ENCODE measurements around the gene ARNT2.

The ARNT2 gene

DNA sequence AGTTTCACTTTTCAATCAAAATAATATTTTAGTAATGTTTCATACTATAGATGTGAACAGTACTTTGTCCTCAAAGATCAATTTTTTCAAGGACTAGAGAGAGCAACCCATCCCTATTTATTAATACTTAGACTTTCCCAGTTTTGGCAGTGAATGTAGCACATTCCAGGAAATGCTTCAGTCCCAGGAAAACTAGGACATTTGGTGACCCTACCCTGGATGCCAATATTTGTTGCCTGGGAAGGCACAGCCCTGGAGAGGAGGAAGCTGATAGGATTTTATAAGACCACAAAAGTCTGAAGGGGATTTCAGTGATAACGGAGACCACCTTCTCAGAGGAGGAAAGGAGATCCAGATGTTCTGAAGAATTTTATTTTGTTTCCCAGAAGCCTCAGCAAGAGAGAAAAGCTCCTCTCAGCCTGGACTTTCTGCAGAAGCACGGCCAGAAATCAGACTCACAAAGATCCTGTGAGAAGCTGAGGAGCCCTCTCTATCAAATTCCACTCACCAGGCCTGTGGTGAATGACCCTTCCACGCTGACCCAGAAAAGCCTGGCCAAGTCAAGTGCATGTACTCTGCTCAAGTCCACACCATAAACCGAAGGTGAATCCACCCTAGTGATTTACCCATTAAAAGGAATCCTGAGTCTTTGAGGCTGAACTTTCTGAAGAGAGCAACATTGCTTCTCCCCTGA, 203.3 kb downstream of the ARNT2 start:
- H3K9me3 Mint-ChIP-seq, result no peaks in the 10 kb centered on the region
- no peak overlapping the region for H3K4me3 Mint-ChIP-seq
- H3K27ac Mint-ChIP-seq, result no peak overlapping the region
- H3K36me3 Mint-ChIP-seq, result no peaks in the 10 kb centered on the region
- no peaks in the 10 kb centered on the region for H3K27me3 Mint-ChIP-seq
- ATAC-seq (ENCODE audit: low read depth) (no peak), DNase-seq (ENCODE audit: low spot score in 2 of 2) (no peak)
- H3K4me1 Mint-ChIP-seq, result no peaks in the 10 kb centered on the region

DNA sequence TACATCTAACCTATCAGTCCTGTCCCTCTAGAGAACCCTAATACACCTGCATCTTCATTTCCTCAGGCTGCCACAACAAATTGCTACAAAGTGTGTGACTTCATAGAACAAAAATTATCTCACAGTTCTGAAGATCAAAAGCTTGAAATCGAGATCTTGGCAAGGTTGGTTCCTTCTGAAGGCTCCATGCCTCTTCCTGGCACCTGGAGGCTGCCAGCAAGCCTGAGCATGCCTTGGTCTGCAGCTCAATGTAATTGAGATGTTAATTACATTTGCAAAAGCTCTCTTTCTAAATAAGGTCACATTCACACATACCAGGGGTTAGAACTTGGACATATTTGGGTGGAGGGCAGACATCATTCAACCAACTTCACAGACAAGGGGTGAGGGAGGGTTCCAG, 204.5 kb downstream of the ARNT2 start:
- no peaks in the 10 kb centered on the region for H3K9me3 Mint-ChIP-seq
- H3K27ac Mint-ChIP-seq, result no peak overlapping the region
- H3K36me3 Mint-ChIP-seq, result no peaks in the 10 kb centered on the region
- H3K4me3 Mint-ChIP-seq, result no peak overlapping the region
- H3K4me1 Mint-ChIP-seq, result no peaks in the 10 kb centered on the region
- ATAC-seq (ENCODE audit: low read depth) (no peak), DNase-seq (ENCODE audit: low spot score in 2 of 2) (no peak)
- no peaks in the 10 kb centered on the region for H3K27me3 Mint-ChIP-seq

DNA sequence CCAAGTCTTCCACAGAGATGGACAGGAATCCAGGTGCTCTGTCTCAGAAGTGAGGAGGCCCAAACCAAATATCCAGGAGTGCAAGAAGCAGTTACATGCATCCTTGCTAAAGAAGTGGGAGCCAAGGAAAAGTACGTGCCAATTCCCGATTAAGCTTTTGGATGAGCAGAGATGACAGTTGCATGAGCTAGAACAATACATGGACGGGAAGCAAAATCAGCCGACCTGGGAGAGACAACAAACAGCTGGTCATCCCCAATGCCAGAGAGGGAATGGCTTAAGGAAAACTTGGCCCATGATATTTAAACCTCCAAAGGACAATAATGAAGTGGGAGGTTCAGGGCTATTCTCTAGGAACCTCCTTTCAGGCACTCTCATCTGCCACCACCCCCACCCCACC, 204.9 kb downstream of the ARNT2 start:
- ATAC-seq (ENCODE audit: low read depth) (no peak), DNase-seq (ENCODE audit: low spot score in 2 of 2) (no peak)
- Mint-ChIP-seq H3K27ac (no peak overlapping the region), H3K4me3 (no peak overlapping the region), H3K36me3 (no peaks in the 10 kb centered on the region), H3K27me3 (no peaks in the 10 kb centered on the region), H3K4me1 (no peaks in the 10 kb centered on the region), H3K9me3 (no peaks in the 10 kb centered on the region)

DNA sequence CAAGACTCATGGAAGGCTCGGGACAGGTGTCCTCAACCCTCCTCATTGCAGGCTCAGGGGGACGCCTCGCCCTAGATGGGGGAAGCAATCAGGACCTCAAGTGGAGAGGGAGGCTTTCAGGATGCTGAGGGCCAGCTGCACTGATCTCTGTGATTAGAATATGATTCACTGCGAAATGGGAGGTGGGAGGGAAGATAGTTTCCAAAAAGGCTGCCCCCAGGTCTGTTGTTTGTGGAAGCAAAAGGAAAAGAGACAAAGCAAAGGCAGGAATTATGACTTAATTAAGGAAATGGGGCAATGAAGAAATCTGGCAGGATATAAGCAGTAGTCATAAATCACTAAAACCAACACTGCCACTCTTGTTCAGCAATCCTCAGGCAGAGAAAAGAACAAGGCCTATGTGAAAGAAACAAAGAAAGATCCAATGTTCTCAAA, 205.3 kb downstream of the ARNT2 start:
- H3K9me3 Mint-ChIP-seq, result no peaks in the 10 kb centered on the region
- H3K4me1 Mint-ChIP-seq, result no peaks in the 10 kb centered on the region
- no peak overlapping the region for H3K4me3 Mint-ChIP-seq
- ATAC-seq (ENCODE audit: low read depth) (no peak), DNase-seq (ENCODE audit: low spot score in 2 of 2) (no peak)
- H3K27ac Mint-ChIP-seq, result no peak overlapping the region
- H3K27me3 Mint-ChIP-seq, result peaks cover under 1% of the 10 kb centered on the region
- H3K36me3 Mint-ChIP-seq, result no peaks in the 10 kb centered on the region

DNA sequence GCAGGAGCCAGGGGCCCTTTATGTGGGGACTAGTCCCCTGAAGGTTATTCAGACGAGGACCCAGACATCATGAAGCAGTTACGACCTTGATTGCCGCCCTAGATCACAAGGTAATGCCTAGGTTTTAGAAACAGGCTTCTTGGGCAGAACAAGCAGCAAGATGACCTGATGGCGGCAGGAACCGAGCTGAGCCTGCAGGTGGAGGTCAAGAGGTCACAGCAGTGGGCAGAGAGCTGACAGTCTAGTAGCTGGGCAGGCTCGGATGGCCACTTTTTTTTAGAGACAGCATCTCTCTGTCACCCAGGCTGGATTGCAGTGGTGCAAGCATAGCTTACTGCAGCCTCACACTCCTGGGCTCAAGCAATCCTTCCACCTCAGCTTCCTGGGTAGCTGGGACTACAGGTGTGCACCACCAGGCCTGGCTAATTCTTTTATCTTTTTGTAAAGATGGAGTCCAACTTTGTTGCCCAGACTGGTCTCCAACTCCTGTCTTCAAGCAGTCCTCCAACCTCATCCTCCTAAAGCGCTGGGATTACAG, 207.4 kb downstream of the ARNT2 start:
- peaks cover 4% of the 10 kb centered on the region for H3K9me3 Mint-ChIP-seq
- H3K4me3 Mint-ChIP-seq, result no peak overlapping the region
- no peaks in the 10 kb centered on the region for H3K36me3 Mint-ChIP-seq
- H3K27ac Mint-ChIP-seq, result no peak overlapping the region
- H3K27me3 Mint-ChIP-seq, result peaks cover 11% of the 10 kb centered on the region
- no peak for ATAC-seq (ENCODE audit: low read depth)
- H3K4me1 Mint-ChIP-seq, result no peaks in the 10 kb centered on the region
- DNase-seq (ENCODE audit: low spot score in 2 of 2), result no peak

DNA sequence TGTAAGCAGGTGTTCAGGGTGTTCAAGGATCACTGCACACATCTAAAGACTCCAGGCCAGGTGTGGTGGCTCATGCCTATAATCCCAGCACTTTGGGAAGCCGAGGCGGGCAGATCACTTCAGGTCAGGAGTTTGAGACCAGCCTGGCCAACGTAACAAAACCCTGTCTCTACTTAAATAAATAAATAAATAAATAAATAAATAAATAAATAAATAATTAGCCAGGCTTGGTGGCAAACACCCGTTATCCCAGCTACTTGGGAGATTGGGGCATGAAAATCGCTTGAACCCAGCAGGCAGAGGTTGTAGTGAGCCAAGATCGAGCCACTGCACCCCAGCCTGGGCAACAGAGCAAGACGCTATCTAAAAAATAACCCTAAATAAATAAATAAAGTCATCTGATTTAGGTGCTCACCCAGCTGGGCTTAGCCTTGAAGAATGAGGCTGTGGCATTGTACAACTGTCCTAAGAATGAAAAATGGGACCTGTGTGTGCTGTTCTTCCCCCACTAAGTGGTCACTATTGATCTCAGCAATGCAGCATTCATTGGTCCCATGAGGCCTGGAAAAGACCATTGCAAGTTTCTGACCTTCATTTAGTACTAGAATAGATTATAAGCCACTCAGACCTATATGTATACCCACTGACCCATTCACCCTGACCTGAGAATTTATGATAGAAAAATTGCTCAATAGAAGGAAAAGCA, 208.1 kb downstream of the ARNT2 start:
- DNase-seq (ENCODE audit: low spot score in 2 of 2) (no peak), ATAC-seq (ENCODE audit: low read depth) (no peak)
- Mint-ChIP-seq H3K9me3 (peaks cover 4% of the 10 kb centered on the region), H3K4me1 (no peaks in the 10 kb centered on the region), H3K4me3 (no peak overlapping the region), H3K36me3 (no peaks in the 10 kb centered on the region), H3K27ac (no peak overlapping the region), H3K27me3 (peaks cover 14% of the 10 kb centered on the region)

GRCh38 chr15:80613762-80614365, 209.7 kb downstream of the ARNT2 start:
- H3K4me3 Mint-ChIP-seq, result no peak overlapping the region

DNA sequence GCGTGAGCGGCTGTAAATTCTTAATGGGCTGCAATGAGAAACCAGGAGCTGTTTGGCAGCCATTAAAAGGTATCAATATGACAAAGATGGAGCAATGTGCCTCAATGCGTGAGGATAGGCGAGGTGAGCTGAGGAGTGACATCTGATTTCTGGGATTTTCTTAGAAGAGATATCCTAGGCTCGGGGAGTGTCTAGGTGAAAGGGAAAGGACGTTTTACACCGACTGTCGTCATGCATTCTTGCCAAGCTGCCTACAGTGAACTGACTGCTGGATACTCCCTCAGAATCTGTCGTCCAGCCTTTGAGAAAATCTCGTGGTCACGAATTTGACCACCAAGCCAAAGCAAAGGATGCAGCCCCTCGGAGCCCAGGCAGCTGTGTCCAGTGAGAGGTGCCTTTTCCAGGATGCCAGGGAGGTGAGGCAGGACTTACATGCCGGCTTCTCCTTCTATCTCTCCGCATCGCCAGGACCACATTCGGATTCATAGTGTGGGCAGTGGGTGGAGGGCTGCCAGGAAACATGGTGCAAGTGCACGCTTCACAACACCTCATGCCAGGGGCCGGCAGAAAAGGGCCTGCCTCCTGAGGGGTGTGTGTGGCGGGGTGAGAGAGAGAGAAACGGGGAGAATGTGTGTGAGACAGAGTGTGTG, 210.7 kb downstream of the ARNT2 start:
- ATAC-seq (ENCODE audit: low read depth) (no peak), DNase-seq (ENCODE audit: low spot score in 2 of 2) (no peak)
- H3K27me3 Mint-ChIP-seq, result peaks cover 24% of the 10 kb centered on the region
- H3K4me1 Mint-ChIP-seq, result no peaks in the 10 kb centered on the region
- peaks cover 4% of the 10 kb centered on the region for H3K9me3 Mint-ChIP-seq
- no peaks in the 10 kb centered on the region for H3K36me3 Mint-ChIP-seq
- H3K27ac Mint-ChIP-seq, result no peak overlapping the region
- H3K4me3 Mint-ChIP-seq, result no peak overlapping the region

More at GRCh38 chr15:80613762-80614365, 209.7 kb downstream of the ARNT2 start:
- ATAC-seq (ENCODE audit: low read depth) (no peak), DNase-seq (ENCODE audit: low spot score in 2 of 2) (no peak)
- H3K4me1 Mint-ChIP-seq, result no peaks in the 10 kb centered on the region
- H3K27me3 Mint-ChIP-seq, result peaks cover 21% of the 10 kb centered on the region
- no peak overlapping the region for H3K27ac Mint-ChIP-seq
- peaks cover 4% of the 10 kb centered on the region for H3K9me3 Mint-ChIP-seq
- no peaks in the 10 kb centered on the region for H3K36me3 Mint-ChIP-seq

GRCh38 chr15:80615361-80615736, 211.2 kb downstream of the ARNT2 start:
- Mint-ChIP-seq H3K4me3 (no peak overlapping the region), H3K36me3 (no peaks in the 10 kb centered on the region), H3K9me3 (peaks cover 4% of the 10 kb centered on the region), H3K27ac (no peak overlapping the region), H3K4me1 (no peaks in the 10 kb centered on the region), H3K27me3 (peaks cover 24% of the 10 kb centered on the region)
- DNase-seq (ENCODE audit: low spot score in 2 of 2) (no peak), ATAC-seq (ENCODE audit: low read depth) (no peak)

DNA sequence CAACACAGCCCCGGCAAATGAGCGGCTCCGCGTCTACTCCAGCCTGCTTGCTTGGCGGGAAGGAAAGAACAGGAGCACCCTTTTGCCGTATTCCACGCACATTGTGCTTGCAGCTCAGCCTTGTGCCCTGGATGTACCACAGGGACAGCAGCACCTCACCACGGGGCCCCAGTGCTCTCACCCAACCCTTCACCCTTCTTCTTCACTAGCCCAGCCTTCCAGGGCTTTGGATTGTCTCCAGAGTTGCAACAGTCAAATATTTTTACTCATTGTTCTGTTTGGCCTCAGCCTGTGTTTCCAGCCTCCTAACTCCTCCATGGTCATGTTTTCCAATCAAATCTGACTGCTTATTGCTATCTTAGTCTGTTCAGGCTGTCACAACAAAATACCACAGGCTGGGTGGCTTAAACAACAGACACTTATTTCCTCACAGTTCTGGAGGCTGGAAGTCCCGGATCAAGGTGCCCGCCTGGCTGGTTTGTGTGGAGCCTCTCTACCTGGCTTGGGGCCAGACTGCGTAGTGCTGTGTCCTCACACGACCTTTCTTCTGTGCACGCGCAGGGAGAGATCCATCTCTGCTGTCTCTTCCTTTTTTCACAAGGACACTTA, 211.7 kb downstream of the ARNT2 start:
- Mint-ChIP-seq H3K36me3 (no peaks in the 10 kb centered on the region), H3K9me3 (peaks cover 4% of the 10 kb centered on the region), H3K27me3 (peaks cover 26% of the 10 kb centered on the region), H3K4me3 (no peak overlapping the region), H3K4me1 (no peaks in the 10 kb centered on the region), H3K27ac (no peak overlapping the region)
- DNase-seq (ENCODE audit: low spot score in 2 of 2) (no peak), ATAC-seq (ENCODE audit: low read depth) (no peak)

DNA sequence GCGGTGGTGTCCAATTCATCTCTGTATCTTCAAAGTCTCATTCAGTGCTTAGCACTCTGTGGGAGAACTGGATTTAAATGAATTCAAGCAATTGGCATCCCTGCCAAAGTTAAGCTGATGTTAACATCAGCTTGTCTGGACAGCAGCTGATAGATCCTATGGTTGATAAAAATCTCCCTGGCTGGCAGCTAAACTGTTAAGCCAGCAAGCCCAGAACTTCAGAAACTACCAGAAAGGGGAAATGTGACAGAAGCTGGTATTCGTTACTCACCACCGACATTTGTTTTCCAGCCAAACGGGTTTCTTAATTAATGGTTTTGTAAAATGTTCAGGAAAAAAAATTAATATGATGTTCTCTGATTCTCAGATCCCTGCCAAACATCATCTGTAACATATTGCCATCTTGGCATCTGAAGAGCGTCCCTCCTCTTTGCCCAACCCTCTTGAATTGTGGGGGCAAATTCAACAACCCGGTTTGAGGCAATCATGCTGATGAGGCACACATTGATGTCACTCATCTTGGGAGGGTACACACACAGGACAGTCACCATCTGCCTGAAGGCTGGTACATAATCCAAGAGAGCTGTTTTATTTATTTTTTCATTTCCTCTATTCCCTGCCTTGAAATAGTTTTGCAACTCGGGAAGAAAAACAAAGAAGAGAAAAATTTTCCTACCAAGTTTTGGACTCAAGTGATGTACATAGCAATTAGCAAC, 214.7 kb downstream of the ARNT2 start:
- DNase-seq (ENCODE audit: low spot score in 2 of 2) (no peak), ATAC-seq (ENCODE audit: low read depth) (no peak)
- Mint-ChIP-seq H3K4me1 (no peaks in the 10 kb centered on the region), H3K36me3 (peaks cover 2% of the 10 kb centered on the region), H3K9me3 (peaks cover 7% of the 10 kb centered on the region), H3K27ac (no peak overlapping the region), H3K4me3 (no peak overlapping the region), H3K27me3 (peaks cover 26% of the 10 kb centered on the region)

- no peak for DNase-seq (ENCODE audit: low spot score in 2 of 2)
- H3K4me3 Mint-ChIP-seq, result no peak overlapping the region
- H3K4me1 Mint-ChIP-seq, result no peaks in the 10 kb centered on the region
- H3K27ac Mint-ChIP-seq, result no peak overlapping the region
- H3K27me3 Mint-ChIP-seq, result peaks cover 25% of the 10 kb centered on the region
- H3K9me3 Mint-ChIP-seq, result peaks cover 7% of the 10 kb centered on the region
- no peak for ATAC-seq (ENCODE audit: low read depth)
- H3K36me3 Mint-ChIP-seq, result peaks cover 2% of the 10 kb centered on the region
These were observed 215.5 kb downstream of the ARNT2 start for GRCh38 chr15:80619680-80620079.

- H3K36me3 Mint-ChIP-seq, result peaks cover 2% of the 10 kb centered on the region
- no peak overlapping the region for H3K4me3 Mint-ChIP-seq
- H3K9me3 Mint-ChIP-seq, result peaks cover 6% of the 10 kb centered on the region
- ATAC-seq (ENCODE audit: low read depth), result no peak
- H3K4me1 Mint-ChIP-seq, result no peaks in the 10 kb centered on the region
- DNase-seq (ENCODE audit: low spot score in 2 of 2), result no peak
- H3K27me3 Mint-ChIP-seq, result peaks cover 23% of the 10 kb centered on the region
- H3K27ac Mint-ChIP-seq, result no peak overlapping the region
These were observed 216.0 kb downstream of the ARNT2 start for GRCh38 chr15:80620141-80620540.
